Tongue (tissue), 3 donors: ENCODE measurements around the gene TOMM20L. TPM values are rescaled to one million over a fixed set of nuclear protein-coding genes. Genes with fewer than 3 reads are reported as not detected.
A peak's percentile ranks its signal among the peaks of the same experiment; 100 is the strongest.

ENCODE experiments used
- DNase-seq: peaks from one replicate; pipeline ENCODE4 v3.0.0-alpha.2; 2015
- small RNA-seq: library from RNA; depleted of rRNA; stranded (forward); fragments of <200 nt; gene quantifications from one replicate; pipeline ENCODE3, GENCODE V24; 2014; ENCODE audit warnings: low replicate concordance
- total RNA-seq: library from RNA; depleted of rRNA; stranded (reverse); fragments of >200 nt; gene quantifications from one replicate; pipeline ENCODE4 v1.2.3, GENCODE V29; 2014

The TOMM20L gene
- total RNA-seq, 1 donor from 2014 or later: not detected

DNA sequence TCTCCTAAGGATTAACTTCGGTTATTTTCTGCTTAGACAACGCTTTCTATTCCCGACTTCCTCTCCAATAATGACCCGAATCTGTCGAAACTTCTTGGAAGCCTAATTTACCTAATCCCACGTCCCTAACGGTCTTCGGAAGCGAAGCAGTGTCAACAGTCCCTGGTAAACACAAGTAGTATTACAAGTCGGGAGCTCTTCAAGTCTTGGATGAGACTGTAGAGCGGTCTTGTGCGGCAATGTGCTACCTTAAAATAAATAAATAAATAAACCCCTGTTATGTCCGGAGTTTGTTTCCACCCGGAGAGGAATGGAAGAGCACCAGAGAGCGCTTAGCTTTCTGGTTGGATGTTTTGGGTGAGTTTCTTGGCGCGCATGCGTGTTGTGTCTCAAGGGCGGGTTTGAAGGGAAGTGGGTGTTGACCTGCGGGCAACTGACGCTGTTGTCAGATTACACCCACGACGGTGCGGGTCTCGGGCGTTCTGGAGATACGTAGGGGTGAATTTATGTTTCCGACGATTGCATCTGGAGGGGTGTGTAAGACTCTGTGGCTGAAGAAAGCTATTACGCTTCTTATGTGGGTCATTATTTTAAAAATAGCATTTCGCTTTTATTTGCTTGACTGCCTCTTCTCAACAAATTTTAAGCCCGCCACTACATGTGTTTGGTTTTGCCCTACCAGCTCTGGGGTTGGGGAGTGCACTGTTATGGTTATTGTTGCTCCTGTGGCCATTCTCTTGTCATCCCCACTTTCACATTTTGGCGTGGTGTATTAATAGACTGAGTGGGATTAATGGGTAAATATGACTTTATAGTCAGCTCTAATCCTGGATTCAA, 31.8 kb downstream of the TOMM20L start, which contains the start of the genes KIAA0586 and TIMM9:
Gene KIAA0586, plus strand, starts transcription at position 439 of the 837 bp plus-strand sequence. CDS start 546 bp downstream, outside the sequence.
Gene TIMM9, minus strand, starts transcription at position 251 of the 837 bp plus-strand sequence. CDS start 15,586 bp downstream, outside the sequence.
- DNase-seq: peak; percentile 100

DNA sequence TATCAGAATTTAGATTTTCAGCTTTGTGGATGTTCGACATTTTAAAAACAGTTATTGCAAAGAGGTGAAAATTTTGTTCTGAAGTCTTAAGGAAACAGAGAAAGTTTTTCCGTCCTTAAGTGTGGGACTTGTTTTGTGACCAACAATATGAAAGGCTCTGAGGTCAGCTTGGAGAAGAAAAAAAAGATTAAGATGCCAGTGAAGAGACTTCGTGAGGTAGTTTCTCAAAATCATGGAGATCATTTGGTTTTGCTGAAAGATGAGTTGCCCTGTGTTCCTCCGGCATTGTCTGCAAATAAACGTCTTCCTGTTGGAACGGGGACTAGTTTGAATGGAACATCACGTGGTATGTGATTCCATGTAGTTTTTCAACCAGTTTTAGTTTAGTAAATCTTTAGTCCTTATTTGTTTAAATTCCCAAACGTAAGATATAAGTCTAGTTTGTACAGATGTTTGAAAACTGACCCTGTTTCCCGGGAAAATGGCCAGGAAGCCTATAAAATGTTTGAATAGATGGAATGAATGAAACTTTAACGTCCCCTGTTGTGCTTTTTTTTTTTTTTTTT, 32.5 kb downstream of the TOMM20L start:
- peak; percentile 70 for DNase-seq

DNA sequence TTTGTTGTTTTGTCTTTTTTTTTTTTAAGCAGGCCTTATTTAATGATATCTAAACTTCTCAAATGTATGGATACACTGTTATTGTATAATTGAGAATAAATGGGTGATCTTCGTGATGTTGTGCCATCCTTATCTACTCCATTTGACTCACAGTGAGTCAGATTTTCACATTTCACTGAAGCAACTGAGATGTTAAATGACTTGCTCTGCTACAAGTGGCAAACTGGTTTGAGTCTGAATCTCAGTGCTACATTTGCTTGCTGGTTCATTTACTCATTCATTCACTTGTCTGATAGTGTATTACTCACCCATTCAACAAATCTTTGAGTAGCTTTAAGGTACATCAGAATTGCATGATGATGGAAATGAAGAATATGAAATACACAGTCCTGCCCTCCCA, 34.4 kb downstream of the TOMM20L start:
- no peak for DNase-seq

DNA sequence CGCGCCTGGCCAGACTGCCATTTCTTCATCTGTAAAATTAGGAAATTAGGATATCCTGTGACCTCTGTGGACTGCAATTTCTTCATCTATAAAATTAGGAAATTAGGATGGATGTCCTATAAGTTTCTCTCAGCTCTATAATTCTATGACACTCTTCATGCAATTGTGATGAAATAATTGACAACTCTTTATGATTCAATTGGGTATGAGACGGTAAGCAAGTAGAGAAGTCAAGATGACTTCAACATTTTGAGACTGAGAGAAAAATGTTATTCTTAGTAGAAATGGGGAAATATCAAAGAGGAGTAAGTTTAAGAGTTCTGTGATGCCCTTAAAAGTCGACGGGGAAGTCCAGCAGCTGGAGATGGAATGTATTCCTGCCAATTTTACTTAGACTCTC, 43.7 kb downstream of the TOMM20L start:
- DNase-seq: no peak

DNA sequence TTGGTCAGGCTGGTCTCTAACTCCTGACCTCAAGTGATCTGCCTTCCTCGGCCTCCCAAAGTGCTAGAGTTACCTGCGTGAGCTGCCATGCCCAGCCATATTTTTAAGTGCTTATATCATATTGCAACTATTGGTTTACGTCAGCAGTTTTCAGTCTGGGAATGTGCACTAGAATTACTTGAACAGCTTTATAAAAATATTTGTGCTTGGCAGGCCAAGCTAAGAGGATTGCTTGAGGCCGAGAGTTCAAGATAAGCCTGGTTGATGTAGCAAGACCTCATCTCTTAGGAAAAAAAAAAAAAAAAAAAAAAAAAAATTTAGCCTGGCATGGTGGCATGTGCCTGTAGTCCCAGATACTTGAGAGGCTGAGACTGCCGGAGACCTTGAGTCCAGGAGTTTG, 48.9 kb downstream of the TOMM20L start:
- no peak for DNase-seq

DNA sequence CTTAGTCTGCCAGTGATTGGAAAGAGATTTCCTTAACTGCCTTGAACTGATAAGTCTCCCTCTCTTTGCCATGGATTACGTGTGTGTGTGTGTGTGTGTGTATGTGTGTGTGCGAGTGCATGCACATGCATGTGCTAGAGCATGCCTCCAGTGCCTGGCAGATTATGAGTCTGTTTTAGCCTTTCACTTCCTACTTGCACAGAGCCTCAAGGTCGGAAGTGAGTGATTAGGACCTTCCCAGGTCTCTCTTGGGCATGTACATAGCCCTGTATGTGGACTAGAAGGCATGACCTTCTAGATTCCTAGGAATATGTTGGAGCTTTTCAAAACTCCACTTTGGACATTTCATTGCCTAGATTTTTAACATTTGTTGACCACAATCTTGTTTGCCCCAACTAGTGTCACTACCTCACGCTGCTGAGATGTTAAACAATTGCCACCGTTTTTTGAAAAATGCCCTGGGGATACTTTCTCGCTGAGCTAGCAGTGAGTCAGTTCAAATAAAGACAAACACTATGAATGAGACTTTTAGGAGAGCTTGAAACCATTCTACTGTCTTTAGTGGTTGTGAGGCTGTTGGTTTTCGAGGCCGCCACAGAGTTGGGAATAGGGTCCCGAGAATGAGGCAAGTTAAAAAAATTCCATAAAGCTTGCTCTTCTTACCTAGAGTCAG, 60.0 kb downstream of the TOMM20L start:
- DNase-seq: no peak

Small RNA genes within 50 kb of the gene (small RNA-seq; reads per million reads assigned to genes)
- gene RF00019: not detected

Other genes starting within 250 kb of the TOMM20L start
- gene ARMH4, start 243.7 kb upstream of the TOMM20L start, total RNA-seq: 18.2 TPM
- 79.3 TPM for gene ACTR10, start 195.8 kb upstream of the TOMM20L start, total RNA-seq
- gene PSMA3, start 151.1 kb upstream of the TOMM20L start, total RNA-seq: 59.8 TPM
- gene ARID4A, start 97.4 kb upstream of the TOMM20L start, total RNA-seq: 24.6 TPM
- 34.3 TPM for gene TIMM9, start 31.6 kb downstream of the TOMM20L start, total RNA-seq
- gene KIAA0586, start 31.8 kb downstream of the TOMM20L start, total RNA-seq: 27.1 TPM
- 21.2 TPM for gene DACT1, start 242.0 kb downstream of the TOMM20L start, total RNA-seq